Measurements from ENCODE around the gene CLSTN1. TPM values are rescaled to one million over a fixed set of nuclear protein-coding genes. Genes with fewer than 3 reads are reported as not detected.
"Not testable (repeated sequence)": the region's sequence is repeated elsewhere in the genome, so short reads cannot be mapped to it uniquely, and the experiment has no call there.

The CLSTN1 gene
- total and polyA plus RNA-seq, 11 donors = 37.6 to 79.4 (median 61.2) TPM

DNA sequence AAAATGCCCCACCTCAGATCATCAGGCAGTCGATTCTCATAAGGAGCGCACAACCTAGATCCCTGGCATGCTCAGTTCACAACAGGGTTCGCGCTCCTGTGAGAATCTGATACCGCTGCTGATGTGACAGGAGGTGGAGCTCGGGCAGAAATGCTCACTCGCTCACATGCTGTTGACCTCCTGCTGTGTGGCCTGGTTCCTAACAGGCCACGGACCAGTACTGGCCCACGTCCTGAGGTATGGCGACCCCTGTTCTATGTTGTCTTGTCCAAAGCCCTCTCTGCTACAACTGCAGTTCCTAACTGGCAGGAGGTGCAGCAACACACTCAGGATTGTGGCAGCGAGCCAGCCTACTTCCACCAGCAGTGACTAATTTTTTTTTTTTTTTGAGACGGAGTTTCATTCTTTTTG lies 70.6 kb downstream of the CLSTN1 start:
- Histone ChIP-seq H3K36me3 (peaks cover 0 to 66% (median 54%) of the 10 kb centered on the region in 9 donors), H3K9me3 (no peaks in the 10 kb centered on the region), H3K4me3 (no peak overlapping the region), H3K27ac (no peak overlapping the region), H3K27me3 (no peaks in the 10 kb centered on the region), H3K4me1 (peaks cover 0 to 28% (median 7%) of the 10 kb centered on the region in 12 donors)
- 65 to 76% (median 71%) methylated on average over 8 to 12 of the region's 12 CpGs for WGBS, 4 donors
- intact Hi-C loops (cut with DNase I) = no loop called here
- no peak for TF ChIP-seq POLR2A (IDR thresholded peaks at IDR 0.05)
- TF ChIP-seq, protein P1, sequence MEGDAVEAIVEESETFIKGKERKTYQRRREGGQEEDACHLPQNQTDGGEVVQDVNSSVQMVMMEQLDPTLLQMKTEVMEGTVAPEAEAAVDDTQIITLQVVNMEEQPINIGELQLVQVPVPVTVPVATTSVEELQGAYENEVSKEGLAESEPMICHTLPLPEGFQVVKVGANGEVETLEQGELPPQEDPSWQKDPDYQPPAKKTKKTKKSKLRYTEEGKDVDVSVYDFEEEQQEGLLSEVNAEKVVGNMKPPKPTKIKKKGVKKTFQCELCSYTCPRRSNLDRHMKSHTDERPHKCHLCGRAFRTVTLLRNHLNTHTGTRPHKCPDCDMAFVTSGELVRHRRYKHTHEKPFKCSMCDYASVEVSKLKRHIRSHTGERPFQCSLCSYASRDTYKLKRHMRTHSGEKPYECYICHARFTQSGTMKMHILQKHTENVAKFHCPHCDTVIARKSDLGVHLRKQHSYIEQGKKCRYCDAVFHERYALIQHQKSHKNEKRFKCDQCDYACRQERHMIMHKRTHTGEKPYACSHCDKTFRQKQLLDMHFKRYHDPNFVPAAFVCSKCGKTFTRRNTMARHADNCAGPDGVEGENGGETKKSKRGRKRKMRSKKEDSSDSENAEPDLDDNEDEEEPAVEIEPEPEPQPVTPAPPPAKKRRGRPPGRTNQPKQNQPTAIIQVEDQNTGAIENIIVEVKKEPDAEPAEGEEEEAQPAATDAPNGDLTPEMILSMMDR (IDR thresholded peaks at IDR 0.05) = no peak
- ATAC-seq (peak in 2 of 4 donors; percentile 45 to 52), DNase-seq (peak in 3 of 5 donors; percentile 27 to 62 (median 58))

DNA sequence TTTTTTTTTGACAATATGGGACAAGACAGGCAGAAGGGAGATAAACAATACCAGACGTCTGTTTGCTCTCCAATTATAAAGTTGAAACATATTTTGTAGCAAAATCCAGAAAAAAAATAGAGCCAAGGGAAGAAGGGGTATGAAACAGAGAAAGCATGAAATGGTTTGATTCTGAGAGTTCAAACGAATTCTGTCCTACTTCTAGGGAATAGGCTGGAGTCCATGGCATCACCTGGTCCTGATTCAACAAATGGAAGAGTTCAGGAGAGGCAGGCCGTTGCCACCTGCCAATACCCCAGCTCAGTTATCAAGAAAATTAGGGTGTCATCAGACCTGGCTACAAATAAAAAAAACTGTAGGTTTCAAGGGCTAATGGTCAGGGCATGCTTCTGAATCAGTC lies 71.8 kb downstream of the CLSTN1 start:
- H3K27ac ChIP-seq = no peak overlapping the region
- 77 to 88% (median 82%) methylated on average over 3 of the region's 3 CpGs for WGBS, 4 donors
- intact Hi-C loops (cut with DNase I) = no loop called here
- peaks cover 0 to 28% (median 7%) of the 10 kb centered on the region in 12 donors for H3K4me1 ChIP-seq
- no peaks in the 10 kb centered on the region for H3K27me3 ChIP-seq
- H3K9me3 ChIP-seq = no peaks in the 10 kb centered on the region
- DNase-seq = no peak
- ATAC-seq = no peak
- H3K36me3 ChIP-seq = peaks cover 0 to 74% (median 63%) of the 10 kb centered on the region in 9 donors
- no peak for TF ChIP-seq POLR2A (IDR thresholded peaks at IDR 0.05)
- TF ChIP-seq, protein P1 (IDR thresholded peaks at IDR 0.05) = no peak
- H3K4me3 ChIP-seq = no peak overlapping the region

DNA sequence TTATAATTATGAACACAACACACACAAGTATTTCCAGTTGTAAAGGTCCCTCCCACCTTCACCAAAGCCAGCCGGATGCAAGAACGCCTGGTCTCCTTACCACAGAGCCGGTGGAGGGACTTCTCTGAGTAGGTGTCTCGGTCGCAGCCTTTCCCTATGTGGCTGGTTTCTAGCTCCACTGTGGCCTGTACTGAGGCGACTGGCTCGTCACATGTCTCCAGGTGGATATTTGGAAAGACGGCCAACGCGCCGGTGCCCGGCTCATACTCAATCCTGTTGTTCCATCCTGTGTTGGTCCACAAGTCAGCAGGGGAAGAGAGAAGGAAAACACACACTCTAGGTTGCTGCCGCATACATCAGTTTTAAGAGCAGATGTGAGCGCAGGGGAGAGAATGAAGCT lies 74.4 kb downstream of the CLSTN1 start:
- Histone ChIP-seq H3K9me3 (no peaks in the 10 kb centered on the region), H3K36me3 (peaks cover 0 to 95% (median 74%) of the 10 kb centered on the region in 9 donors), H3K27ac (no peak overlapping the region), H3K4me3 (no peak overlapping the region), H3K4me1 (peaks cover 0 to 10% (median 0%) of the 10 kb centered on the region in 12 donors), H3K27me3 (no peaks in the 10 kb centered on the region)
- DNase-seq (no peak), ATAC-seq (no peak)
- no peak for TF ChIP-seq POLR2A (IDR thresholded peaks at IDR 0.05)
- TF ChIP-seq, protein P1 (IDR thresholded peaks at IDR 0.05) = no peak
- intact Hi-C loops (cut with DNase I) = no loop called here
- WGBS, 4 donors = 95 to 100% (median 98%) methylated on average over 13 to 14 of the region's 14 CpGs

DNA sequence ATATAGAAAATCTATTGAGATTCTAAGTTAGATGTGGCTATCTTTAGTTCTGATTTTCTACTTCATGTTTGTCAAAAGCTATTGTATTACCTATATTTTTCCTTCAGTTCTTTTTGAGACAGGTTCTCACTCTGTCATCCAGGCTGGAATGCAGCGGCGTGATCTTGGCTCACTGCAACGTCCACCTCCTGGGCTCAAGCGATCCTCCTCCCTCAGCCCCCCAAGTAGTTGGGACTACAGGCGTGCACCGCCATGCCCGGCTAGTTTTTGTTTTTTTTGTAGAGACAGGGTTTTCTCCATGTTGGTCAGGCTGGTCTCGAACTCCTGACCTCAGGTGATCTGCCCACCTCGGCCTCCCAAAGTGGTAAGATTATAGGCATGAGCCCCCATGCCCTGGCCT lies 75.4 kb downstream of the CLSTN1 start:
- 92 to 94% (median 93%) methylated on average over 9 of the region's 9 CpGs for WGBS, 4 donors
- H3K27me3 ChIP-seq; H3K9me3 ChIP-seq; H3K4me1 ChIP-seq; H3K27ac ChIP-seq; H3K4me3 ChIP-seq; intact Hi-C loops (cut with DNase I); DNase-seq; ATAC-seq: not testable (repeated sequence)
- H3K36me3 ChIP-seq = peaks cover 0 to 96% (median 75%) of the 10 kb centered on the region in 9 donors

DNA sequence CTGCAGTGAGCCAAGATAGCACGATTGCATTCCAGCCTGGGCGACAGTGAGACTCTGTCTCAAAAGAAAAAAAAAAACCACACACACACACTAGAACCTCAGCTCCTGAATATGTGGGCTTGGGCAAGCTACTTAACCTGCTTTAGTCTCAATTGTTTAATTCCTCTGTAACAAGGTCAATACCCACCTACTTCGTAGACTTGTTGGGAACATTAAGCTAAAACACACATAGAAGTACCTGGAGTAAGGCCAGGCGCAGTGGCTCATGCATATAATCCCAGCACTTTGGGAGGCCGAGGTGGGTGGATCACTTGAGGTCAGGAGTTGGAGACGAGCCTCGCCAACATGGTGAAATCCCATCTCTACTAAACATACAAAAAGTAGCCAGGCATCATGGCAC lies 77.1 kb downstream of the CLSTN1 start:
- intact Hi-C loops (cut with DNase I) = no loop called here
- no peak overlapping the region for H3K4me3 ChIP-seq
- peaks cover 0 to 100% (median 87%) of the 10 kb centered on the region in 9 donors for H3K36me3 ChIP-seq
- H3K4me1 ChIP-seq = no peaks in the 10 kb centered on the region
- no peak overlapping the region for H3K27ac ChIP-seq
- ATAC-seq (no peak), DNase-seq (no peak)
- H3K27me3 ChIP-seq = no peaks in the 10 kb centered on the region
- 89 to 91% (median 91%) methylated on average over 7 of the region's 7 CpGs for WGBS, 4 donors
- TF ChIP-seq, protein P1 (IDR thresholded peaks at IDR 0.05) = no peak
- no peak for TF ChIP-seq POLR2A (IDR thresholded peaks at IDR 0.05)
- H3K9me3 ChIP-seq = no peaks in the 10 kb centered on the region
